PC-9 (cell line): ENCODE measurements around the gene NRG3.

ENCODE experiments used
- EZH2 ChIP-seq: fragments of 200-600 bp; sonication (generic); IDR thresholded peaks from 2 replicates; pipeline ENCODE4 v1.8.0; 2017; ENCODE audit warnings: antibody characterized with exemption, low read depth
- TF ChIP-seq, protein P1 (sequence below): fragments of 200-600 bp; sonication (generic); conservative IDR thresholded peaks from 2 replicates; pipeline ENCODE4 v1.6.1; 2017; ENCODE audit warnings: mixed run types, antibody characterized with exemption, mild to moderate bottlenecking, moderate library complexity

DNA sequence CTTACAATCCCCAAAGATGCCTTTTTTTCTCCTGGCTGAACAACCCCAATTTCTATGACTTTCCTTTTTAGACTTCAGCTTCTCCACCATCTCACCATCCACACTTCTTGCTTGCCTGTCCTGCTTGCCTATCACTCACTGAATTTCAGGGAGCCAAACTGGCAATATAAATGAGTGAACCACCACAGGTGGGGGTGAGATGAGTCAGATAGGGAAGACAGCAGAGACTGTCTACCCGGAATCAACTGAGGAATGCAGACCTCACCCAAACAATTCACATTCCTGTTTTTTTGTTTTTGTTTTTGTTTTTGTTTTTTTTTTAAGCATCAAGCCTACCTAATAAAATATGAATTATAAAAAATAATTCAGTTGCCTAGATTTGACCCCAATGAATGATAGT, 273.8 kb downstream of the NRG3 start:
- TF ChIP-seq, protein P1, sequence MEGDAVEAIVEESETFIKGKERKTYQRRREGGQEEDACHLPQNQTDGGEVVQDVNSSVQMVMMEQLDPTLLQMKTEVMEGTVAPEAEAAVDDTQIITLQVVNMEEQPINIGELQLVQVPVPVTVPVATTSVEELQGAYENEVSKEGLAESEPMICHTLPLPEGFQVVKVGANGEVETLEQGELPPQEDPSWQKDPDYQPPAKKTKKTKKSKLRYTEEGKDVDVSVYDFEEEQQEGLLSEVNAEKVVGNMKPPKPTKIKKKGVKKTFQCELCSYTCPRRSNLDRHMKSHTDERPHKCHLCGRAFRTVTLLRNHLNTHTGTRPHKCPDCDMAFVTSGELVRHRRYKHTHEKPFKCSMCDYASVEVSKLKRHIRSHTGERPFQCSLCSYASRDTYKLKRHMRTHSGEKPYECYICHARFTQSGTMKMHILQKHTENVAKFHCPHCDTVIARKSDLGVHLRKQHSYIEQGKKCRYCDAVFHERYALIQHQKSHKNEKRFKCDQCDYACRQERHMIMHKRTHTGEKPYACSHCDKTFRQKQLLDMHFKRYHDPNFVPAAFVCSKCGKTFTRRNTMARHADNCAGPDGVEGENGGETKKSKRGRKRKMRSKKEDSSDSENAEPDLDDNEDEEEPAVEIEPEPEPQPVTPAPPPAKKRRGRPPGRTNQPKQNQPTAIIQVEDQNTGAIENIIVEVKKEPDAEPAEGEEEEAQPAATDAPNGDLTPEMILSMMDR = no peak
- TF ChIP-seq EZH2 = no peak
